HepG2 (cell line): ENCODE data around the gene CACNG4. TPM values are rescaled to one million over a fixed set of nuclear protein-coding genes. Genes with fewer than 3 reads are reported as not detected.

Experiments
- ATAC-seq: fragments of 200-7000 bp; cut with Tn5 transposase; 3 replicates; pipeline ENCODE4 v1.9.1; 2020; ENCODE audit warnings: mild to moderate bottlenecking, moderate library complexity
- BruUV-seq: library from RNA; stranded (reverse); fragments of 400-500 nt; replicated peaks from 2 replicates; lab custom pipeline; 2021; lab: Mats Ljungman, UMichigan
- CTCF ChIA-PET: fragments of 300-600 bp; formaldehyde crosslinking; extraction: SDS; loops from one replicate; lab custom pipeline; 2021; ENCODE audit warnings: low total read pairs, inconsistent platforms, low intra/inter-chr PET ratio; lab: Yijun Ruan, JAX
- POLR2A ChIA-PET: fragments of 350-600 bp; sonication (Branson Sonifier 250); formaldehyde crosslinking; loops from one replicate; lab custom pipeline; 2020; ENCODE audit warnings: antibody characterized with exemption, inconsistent platforms; lab: Yijun Ruan, JAX
- DNase-seq: peaks from one replicate; pipeline ENCODE4 v3.0.0-alpha.2; 2015; ENCODE audit warnings: low spot score
- FAIRE-seq: peaks from 3 replicates; lab custom pipeline; 2011; peaks lifted over from hg19 to GRCh38; lab: Jason Lieb, UNC
- H2AFZ ChIP-seq: one replicate; pipeline ENCODE4 v1.6.1; 2011; ENCODE audit warnings: low read length, inconsistent platforms
- H3K27ac ChIP-seq: fragments of 300-600 bp; 3 replicates; pipeline ENCODE4 v1.8.0; 2011; ENCODE audit warnings: mixed run types, mild to moderate bottlenecking, mixed read lengths, low read length, inconsistent platforms; ENCODE audit not compliant: insufficient read depth; ENCODE audit errors: extremely low read length
- H3K27me3 ChIP-seq, 2 experiments: fragments of 200-600 bp in 1 of 2; 2 replicates in 1 of 2; 3 replicates in 1 of 2; pipeline versions ENCODE4 v1.6.0 to v1.8.0; 2011; ENCODE audit warnings: low read length in 2 of 2, mild to moderate bottlenecking in 2 of 2, moderate library complexity in 2 of 2, inconsistent platforms in 1 of 2; ENCODE audit not compliant: insufficient read depth in 2 of 2, control insufficient read depth in 1 of 2
- H3K36me3 ChIP-seq, 2 experiments: fragments of 200-600 bp in 1 of 2; replicated peaks in 1 of 2; 2 replicates in 1 of 2; 3 replicates in 1 of 2; pipeline versions ENCODE4 v1.5.1 to v1.8.0; 2011; ENCODE audit warnings: low read length in 2 of 2, inconsistent platforms in 1 of 2; ENCODE audit not compliant: insufficient read depth in 2 of 2, control insufficient read depth in 1 of 2
- H3K4me1 ChIP-seq: 2 replicates; pipeline ENCODE4 v1.5.1; 2012; ENCODE audit warnings: low read length, inconsistent platforms; ENCODE audit not compliant: insufficient read depth
- H3K4me2 ChIP-seq: 2 replicates; pipeline ENCODE4 v1.6.0; 2011; ENCODE audit warnings: low read depth, low read length, inconsistent platforms
- H3K4me3 ChIP-seq, 3 experiments: fragments of 200-600 bp in 1 of 3; sonication (generic), shearing (Covaris generic) in 1 of 3; replicated peaks in 1 of 3; 2 replicates each; pipeline ENCODE4 v1.5.1; 2011 to 2016; ENCODE audit warnings: low read length in 3 of 3, inconsistent platforms in 2 of 3, low read depth in 2 of 3, mild to moderate bottlenecking in 2 of 3, control low read depth in 1 of 3, mixed read lengths in 1 of 3; ENCODE audit not compliant: insufficient read depth in 1 of 3
- H3K79me2 ChIP-seq: one replicate; pipeline ENCODE4 v1.6.1; 2011; ENCODE audit warnings: low read length, inconsistent platforms; ENCODE audit not compliant: insufficient read depth
- H3K9ac ChIP-seq: 2 replicates; pipeline ENCODE4 v1.6.0; 2011; ENCODE audit warnings: mild to moderate bottlenecking, low read depth, low read length, inconsistent platforms; ENCODE audit not compliant: insufficient read depth
- H3K9me3 ChIP-seq: 2 replicates; pipeline ENCODE4 v1.5.1; 2012; ENCODE audit warnings: mild to moderate bottlenecking, low read length
- H4K20me1 ChIP-seq: 2 replicates; pipeline ENCODE4 v1.6.0; 2011; ENCODE audit warnings: inconsistent platforms, mild to moderate bottlenecking, low read length, moderate library complexity; ENCODE audit not compliant: insufficient read depth
- TARDBP ChIP-seq: sonication (generic); formaldehyde crosslinking; IDR thresholded peaks from 2 replicates; pipeline ENCODE4 v1.8.0; 2022; ENCODE audit warnings: mild to moderate bottlenecking, missing genetic modification reagents
- TBX3 ChIP-seq: fragments of 450-650 bp; IDR thresholded peaks from 2 replicates; pipeline ENCODE4 v1.6.1; 2017; ENCODE audit warnings: antibody characterized with exemption, mild to moderate bottlenecking, inconsistent platforms, borderline replicate concordance
- ZNF350 ChIP-seq: sonication (generic); formaldehyde crosslinking; IDR thresholded peaks from 2 replicates; pipeline ENCODE4 v1.4.0; 2020; ENCODE audit warnings: mild to moderate bottlenecking, low read depth, missing genetic modification reagents, borderline replicate concordance
- ZNF564 ChIP-seq: sonication (generic); formaldehyde crosslinking; IDR thresholded peaks from 2 replicates; pipeline ENCODE4 v1.8.1; 2023; ENCODE audit warnings: mild to moderate bottlenecking, missing genetic modification reagents
- ZNF629 ChIP-seq: sonication (generic); formaldehyde crosslinking; conservative IDR thresholded peaks from 2 replicates; pipeline ENCODE4 v1.5.0; 2020; ENCODE audit warnings: missing genetic modification reagents
- ZNF749 ChIP-seq: sonication (generic); formaldehyde crosslinking; IDR thresholded peaks from 2 replicates; pipeline ENCODE4 v1.8.0; 2022; ENCODE audit warnings: mild to moderate bottlenecking, missing genetic modification reagents, moderate library complexity, borderline replicate concordance
- WGBS: methylation state at CpG from one replicate; pipeline ENCODE4 v1.1.6; 2017; ENCODE audit warnings: low lambda C conversion rate; 5-methylcytosine and 5-hydroxymethylcytosine counted together
- in situ Hi-C: cut with HindIII; loops from 2 replicates; pipeline ENCODE4 v1.10.0; 2017; ENCODE audit warnings: low pct_unique_long_range_greater_than_20kb; ENCODE audit not compliant: extremely low pct_ligation_motif_present
- intact Hi-C: fragments of 100-400 bp; cut with micrococcal nuclease; formaldehyde crosslinking; loops from one replicate; pipeline ENCODE4 v1.10.0; 2022; ENCODE audit not compliant: unreplicated experiment
- polyA plus RNA-seq, 8 experiments: library from polyadenylated mRNA; depleted of rRNA in 3 of 8; stranded (reverse) in 7 of 8; unstranded in 1 of 8; fragments of >200 nt; fragmentation: Illumina TruSeq in 4 of 8; extraction: Trizol in 4 of 8; gene quantifications; 2 replicates each; pipeline versions ENCODE4 v1.2.1 to v1.2.3, GENCODE V29; 2011 to 2016; ENCODE audit warnings: low read depth in 4 of 8, missing spikeins in 1 of 8, mixed read lengths in 1 of 8; ENCODE audit not compliant: insufficient read depth in 1 of 8
- total RNA-seq, 5 experiments: library from RNA; depleted of rRNA; stranded (reverse); fragments of >200 nt; fragmentation: Illumina TruSeq; extraction: Trizol; gene quantifications; 2 replicates each; pipeline ENCODE4 v1.2.3, GENCODE V29; 2016; ENCODE audit warnings: low read depth in 1 of 5
- TF ChIP-seq, protein P1 (sequence below): conservative IDR thresholded peaks from 2 replicates; pipeline ENCODE4 v1.6.1; 2018; ENCODE audit warnings: missing genetic modification reagents
- TF ChIP-seq, protein P2 (sequence below): sonication (generic); formaldehyde crosslinking; IDR thresholded peaks from 2 replicates; pipeline ENCODE4 v1.4.0; 2020; ENCODE audit warnings: missing genetic modification reagents
- TF ChIP-seq, protein P3 (sequence below): sonication (generic); formaldehyde crosslinking; IDR thresholded peaks from 2 replicates; pipeline ENCODE4 v1.5.1; 2020; ENCODE audit warnings: missing genetic modification reagents, mild to moderate bottlenecking, borderline replicate concordance
- TF ChIP-seq, protein P4 (sequence below): sonication (generic); formaldehyde crosslinking; IDR thresholded peaks from 2 replicates; pipeline ENCODE4 v1.4.0; 2020; ENCODE audit warnings: missing genetic modification reagents

The CACNG4 gene
- total and polyA plus RNA-seq, 2 of the 13 experiments (the other 11 are each of a cell fraction or from before 2014, with no cell fraction given) = 0.09 TPM

DNA sequence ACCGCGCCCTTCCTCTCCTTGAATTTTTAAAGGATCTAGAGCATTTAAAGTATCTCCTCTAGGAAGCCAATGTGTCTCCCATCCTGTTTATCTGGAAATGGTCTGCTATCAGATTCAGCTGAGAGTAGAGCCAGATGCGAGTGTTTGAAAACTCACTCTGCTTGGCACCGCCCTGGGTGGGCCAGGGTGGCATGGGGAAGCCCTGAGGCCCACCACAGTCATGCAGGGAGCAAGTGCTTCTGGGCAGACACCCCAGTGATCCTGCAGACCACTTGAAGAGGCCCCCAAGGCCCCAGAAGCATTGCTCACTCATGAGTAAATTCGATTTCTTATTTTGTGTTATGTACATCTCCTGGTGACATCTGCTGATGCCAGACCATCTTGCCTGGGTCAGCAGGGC is 8.7 kb upstream of the CACNG4 start:
- DNase-seq (no peak), ATAC-seq (no peak), FAIRE-seq (no peak)
- Histone ChIP-seq H3K27me3 (peaks cover 0 to 24% of the 10 kb centered on the region in 2 experiments; a peak in 3 of 5 replicates), H3K36me3 (no peaks in the 10 kb centered on the region), H3K27ac (no peak overlapping the region), H3K9ac (no peak overlapping the region), H3K79me2 (no peaks in the 10 kb centered on the region), H4K20me1 (no peaks in the 10 kb centered on the region), H3K4me3 (no peak overlapping the region), H2AFZ (no peak overlapping the region), H3K4me1 (peaks cover 48% of the 10 kb centered on the region), H3K9me3 (no peaks in the 10 kb centered on the region), H3K4me2 (no peak overlapping the region)
- in situ Hi-C loops (no loop called here), intact Hi-C loops (no loop called here)
- CTCF ChIA-PET = no interaction called here
- WGBS = 84% methylated on average over 5 of the region's 5 CpGs
- TF ChIP-seq TARDBP = no peak
- no peak for TF ChIP-seq ZNF749
- TF ChIP-seq TBX3 = no peak
- TF ChIP-seq ZNF350 = no peak
- TF ChIP-seq, protein P1, sequence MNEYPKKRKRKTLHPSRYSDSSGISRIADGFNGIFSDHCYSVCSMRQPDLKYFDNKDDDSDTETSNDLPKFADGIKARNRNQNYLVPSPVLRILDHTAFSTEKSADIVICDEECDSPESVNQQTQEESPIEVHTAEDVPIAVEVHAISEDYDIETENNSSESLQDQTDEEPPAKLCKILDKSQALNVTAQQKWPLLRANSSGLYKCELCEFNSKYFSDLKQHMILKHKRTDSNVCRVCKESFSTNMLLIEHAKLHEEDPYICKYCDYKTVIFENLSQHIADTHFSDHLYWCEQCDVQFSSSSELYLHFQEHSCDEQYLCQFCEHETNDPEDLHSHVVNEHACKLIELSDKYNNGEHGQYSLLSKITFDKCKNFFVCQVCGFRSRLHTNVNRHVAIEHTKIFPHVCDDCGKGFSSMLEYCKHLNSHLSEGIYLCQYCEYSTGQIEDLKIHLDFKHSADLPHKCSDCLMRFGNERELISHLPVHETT (CRISPR knock-in tag) = no peak
- POLR2A ChIA-PET = no interaction called here
- BruUV-seq = no TSS peak

DNA sequence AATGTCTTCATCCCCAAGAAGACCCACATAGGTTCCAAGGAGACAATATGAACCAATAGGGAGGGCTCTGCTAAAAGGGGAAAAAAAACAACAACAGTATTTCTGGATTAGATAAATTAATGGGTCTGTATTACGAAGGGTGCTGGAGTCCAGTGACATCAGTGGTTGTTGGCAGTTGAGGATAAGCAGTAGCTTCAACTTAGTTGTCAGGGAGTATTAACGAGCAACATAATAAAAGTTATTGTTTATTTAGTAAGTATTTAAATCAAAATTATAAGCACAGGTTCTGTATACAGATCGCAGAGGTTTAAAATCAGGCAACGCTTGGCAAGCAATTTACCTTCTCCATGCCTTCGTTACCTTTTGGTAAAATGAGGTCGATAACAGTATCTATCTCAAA is 7.6 kb upstream of the CACNG4 start:
- Histone ChIP-seq H3K79me2 (no peaks in the 10 kb centered on the region), H4K20me1 (no peaks in the 10 kb centered on the region), H3K36me3 (no peaks in the 10 kb centered on the region), H3K9ac (no peak overlapping the region), H3K27me3 (peaks cover 0 to 21% of the 10 kb centered on the region in 2 experiments; a peak in 3 of 5 replicates), H3K4me1 (peaks cover 36% of the 10 kb centered on the region), H3K4me3 (no peak overlapping the region), H2AFZ (no peak overlapping the region), H3K4me2 (peak overlapping the region; percentile 78; the same call in 1 of the 2 replicates), H3K9me3 (no peaks in the 10 kb centered on the region), H3K27ac (no peak overlapping the region)
- BruUV-seq = no TSS peak
- POLR2A ChIA-PET = no interaction called here
- DNase-seq (no peak), FAIRE-seq (no peak), ATAC-seq (no peak)
- in situ Hi-C loops (no loop called here), intact Hi-C loops (no loop called here)
- CTCF ChIA-PET = no interaction called here
- 94% methylated on average over 6 of the region's 6 CpGs for WGBS
- no peak for TF ChIP-seq ZNF564 (CRISPR knock-in tag)
- TF ChIP-seq, protein P2, sequence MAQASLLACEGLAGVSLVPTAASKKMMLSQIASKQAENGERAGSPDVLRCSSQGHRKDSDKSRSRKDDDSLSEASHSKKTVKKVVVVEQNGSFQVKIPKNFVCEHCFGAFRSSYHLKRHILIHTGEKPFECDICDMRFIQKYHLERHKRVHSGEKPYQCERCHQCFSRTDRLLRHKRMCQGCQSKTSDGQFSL (CRISPR knock-in tag) = no peak
- TF ChIP-seq, protein P3, sequence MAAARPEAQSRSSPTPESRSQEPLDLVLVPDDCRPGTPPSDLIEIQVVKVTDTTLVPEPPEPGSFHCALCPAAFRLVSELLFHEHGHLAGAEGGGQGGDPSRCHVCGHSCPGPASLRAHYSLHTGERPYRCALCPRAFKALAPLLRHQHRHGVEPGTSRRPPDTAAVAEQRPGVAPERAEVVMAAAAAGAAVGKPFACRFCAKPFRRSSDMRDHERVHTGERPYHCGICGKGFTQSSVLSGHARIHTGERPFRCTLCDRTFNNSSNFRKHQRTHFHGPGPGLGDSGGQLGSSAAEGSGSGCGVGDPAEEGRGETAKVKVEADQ = no peak
- TF ChIP-seq ZNF629 (CRISPR knock-in tag) = no peak
- TF ChIP-seq, protein P4, sequence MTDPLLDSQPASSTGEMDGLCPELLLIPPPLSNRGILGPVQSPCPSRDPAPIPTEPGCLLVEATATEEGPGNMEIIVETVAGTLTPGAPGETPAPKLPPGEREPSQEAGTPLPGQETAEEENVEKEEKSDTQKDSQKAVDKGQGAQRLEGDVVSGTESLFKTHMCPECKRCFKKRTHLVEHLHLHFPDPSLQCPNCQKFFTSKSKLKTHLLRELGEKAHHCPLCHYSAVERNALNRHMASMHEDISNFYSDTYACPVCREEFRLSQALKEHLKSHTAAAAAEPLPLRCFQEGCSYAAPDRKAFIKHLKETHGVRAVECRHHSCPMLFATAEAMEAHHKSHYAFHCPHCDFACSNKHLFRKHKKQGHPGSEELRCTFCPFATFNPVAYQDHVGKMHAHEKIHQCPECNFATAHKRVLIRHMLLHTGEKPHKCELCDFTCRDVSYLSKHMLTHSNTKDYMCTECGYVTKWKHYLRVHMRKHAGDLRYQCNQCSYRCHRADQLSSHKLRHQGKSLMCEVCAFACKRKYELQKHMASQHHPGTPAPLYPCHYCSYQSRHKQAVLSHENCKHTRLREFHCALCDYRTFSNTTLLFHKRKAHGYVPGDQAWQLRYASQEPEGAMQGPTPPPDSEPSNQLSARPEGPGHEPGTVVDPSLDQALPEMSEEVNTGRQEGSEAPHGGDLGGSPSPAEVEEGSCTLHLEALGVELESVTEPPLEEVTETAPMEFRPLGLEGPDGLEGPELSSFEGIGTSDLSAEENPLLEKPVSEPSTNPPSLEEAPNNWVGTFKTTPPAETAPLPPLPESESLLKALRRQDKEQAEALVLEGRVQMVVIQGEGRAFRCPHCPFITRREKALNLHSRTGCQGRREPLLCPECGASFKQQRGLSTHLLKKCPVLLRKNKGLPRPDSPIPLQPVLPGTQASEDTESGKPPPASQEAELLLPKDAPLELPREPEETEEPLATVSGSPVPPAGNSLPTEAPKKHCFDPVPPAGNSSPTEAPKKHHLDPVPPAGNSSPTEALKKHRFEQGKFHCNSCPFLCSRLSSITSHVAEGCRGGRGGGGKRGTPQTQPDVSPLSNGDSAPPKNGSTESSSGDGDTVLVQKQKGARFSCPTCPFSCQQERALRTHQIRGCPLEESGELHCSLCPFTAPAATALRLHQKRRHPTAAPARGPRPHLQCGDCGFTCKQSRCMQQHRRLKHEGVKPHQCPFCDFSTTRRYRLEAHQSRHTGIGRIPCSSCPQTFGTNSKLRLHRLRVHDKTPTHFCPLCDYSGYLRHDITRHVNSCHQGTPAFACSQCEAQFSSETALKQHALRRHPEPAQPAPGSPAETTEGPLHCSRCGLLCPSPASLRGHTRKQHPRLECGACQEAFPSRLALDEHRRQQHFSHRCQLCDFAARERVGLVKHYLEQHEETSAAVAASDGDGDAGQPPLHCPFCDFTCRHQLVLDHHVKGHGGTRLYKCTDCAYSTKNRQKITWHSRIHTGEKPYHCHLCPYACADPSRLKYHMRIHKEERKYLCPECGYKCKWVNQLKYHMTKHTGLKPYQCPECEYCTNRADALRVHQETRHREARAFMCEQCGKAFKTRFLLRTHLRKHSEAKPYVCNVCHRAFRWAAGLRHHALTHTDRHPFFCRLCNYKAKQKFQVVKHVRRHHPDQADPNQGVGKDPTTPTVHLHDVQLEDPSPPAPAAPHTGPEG = no peak
